ENCODE data around the gene YTHDC2.

YTHDC2 gene

GRCh38 chr5:113513384-113514288 lies at the start of gene YTHDC2:
TSS of gene YTHDC2 (plus strand) at chr5:113513694. CDS start at chr5:113513896, 202 bp downstream.
- peak; percentile 33 to 42 for DNase-seq

- DNase-seq: no peak
Observed at GRCh38 chr5:113474100-113474728, 39.3 kb upstream of the YTHDC2 start.

- DNase-seq: no peak
Observed at GRCh38 chr5:113478691-113479090, 34.8 kb upstream of the YTHDC2 start.

- no peak for DNase-seq
Observed at GRCh38 chr5:113480243-113480642, 33.3 kb upstream of the YTHDC2 start.

GRCh38 chr5:113487416-113487780 lies 26.1 kb upstream of the YTHDC2 start:
- DNase-seq: no peak

- no peak for DNase-seq
Observed at GRCh38 chr5:113487781-113488644, 25.5 kb upstream of the YTHDC2 start, which contains the start of gene MCC. TSS of gene MCC (minus strand) at chr5:113488453.

GRCh38 chr5:113488645-113489184 lies 24.8 kb upstream of the YTHDC2 start:
- DNase-seq: no peak

- DNase-seq: no peak
Observed at GRCh38 chr5:113489299-113489698, 24.2 kb upstream of the YTHDC2 start.

GRCh38 chr5:113490317-113490716 lies 23.2 kb upstream of the YTHDC2 start:
- DNase-seq: no peak

- no peak for DNase-seq
Observed at GRCh38 chr5:113491022-113491421, 22.5 kb upstream of the YTHDC2 start.

- no peak for DNase-seq
Observed at GRCh38 chr5:113493446-113493845, 20.0 kb upstream of the YTHDC2 start.

GRCh38 chr5:113495422-113495841 lies 18.1 kb upstream of the YTHDC2 start:
- DNase-seq: no peak

GRCh38 chr5:113502073-113502472 lies 11.4 kb upstream of the YTHDC2 start:
- no peak for DNase-seq

GRCh38 chr5:113503146-113503545 lies 10.3 kb upstream of the YTHDC2 start:
- DNase-seq: no peak

GRCh38 chr5:113505181-113505580 lies 8.3 kb upstream of the YTHDC2 start:
- DNase-seq: no peak

- DNase-seq: no peak
Observed at GRCh38 chr5:113507601-113508000, 5.9 kb upstream of the YTHDC2 start.

- no peak for DNase-seq
Observed at GRCh38 chr5:113508756-113509155, 4.7 kb upstream of the YTHDC2 start.

GRCh38 chr5:113510836-113511451 lies 2.5 kb upstream of the YTHDC2 start:
- DNase-seq: no peak

GRCh38 chr5:113512341-113512740 lies 1.2 kb upstream of the YTHDC2 start:
- no peak for DNase-seq

- DNase-seq: no peak
Observed at GRCh38 chr5:113514289-113514635, 768 bp downstream of the YTHDC2 start.

- DNase-seq: no peak
Observed at GRCh38 chr5:113518884-113519283, 5.4 kb downstream of the YTHDC2 start.

GRCh38 chr5:113519412-113519811 lies 5.9 kb downstream of the YTHDC2 start:
- DNase-seq: no peak

- DNase-seq: no peak
Observed at GRCh38 chr5:113520429-113520828, 6.9 kb downstream of the YTHDC2 start.
